HEK293 (cell line): ENCODE results near the gene KCNIP4.

Source experiments
- ZNF211 ChIP-seq: fragments of 450-650 bp; formaldehyde crosslinking; IDR thresholded peaks from 2 replicates; pipeline ENCODE4 v1.5.1; 2016; ENCODE audit warnings: low read depth, missing biosample characterization, missing genetic modification characterization
- ZNF324 ChIP-seq: fragments of 450-650 bp; formaldehyde crosslinking; IDR thresholded peaks from 2 replicates; pipeline ENCODE4 v1.5.1; 2016; ENCODE audit warnings: missing biosample characterization, missing genetic modification characterization
- ZNF37A ChIP-seq: fragments of 450-650 bp; IDR thresholded peaks from 2 replicates; pipeline ENCODE4 v1.5.1; 2018; ENCODE audit warnings: missing biosample characterization, missing genetic modification characterization
- ZNF48 ChIP-seq: fragments of 450-650 bp; formaldehyde crosslinking; IDR thresholded peaks from 2 replicates; pipeline ENCODE4 v1.5.1; 2016; ENCODE audit warnings: missing biosample characterization, missing genetic modification characterization
- ZNF510 ChIP-seq: fragments of 450-650 bp; formaldehyde crosslinking; IDR thresholded peaks from 2 replicates; pipeline ENCODE4 v1.5.1; 2018; ENCODE audit warnings: mild to moderate bottlenecking, missing genetic modification characterization, missing biosample characterization; ENCODE audit not compliant: insufficient replicate concordance
- ZNF558 ChIP-seq: fragments of 450-650 bp; formaldehyde crosslinking; IDR thresholded peaks from 2 replicates; pipeline ENCODE4 v1.5.1; 2016; ENCODE audit warnings: missing biosample characterization, missing genetic modification characterization
- ZNF561 ChIP-seq: fragments of 450-650 bp; IDR thresholded peaks from 2 replicates; pipeline ENCODE4 v1.5.1; 2018; ENCODE audit warnings: missing biosample characterization, missing genetic modification characterization, borderline replicate concordance
- TF ChIP-seq, protein P1 (sequence below): fragments of 450-650 bp; formaldehyde crosslinking; IDR thresholded peaks from 2 replicates; pipeline ENCODE4 v1.5.1; 2016; ENCODE audit warnings: missing biosample characterization, missing genetic modification characterization
- TF ChIP-seq, protein P2 (sequence below): fragments of 450-650 bp; formaldehyde crosslinking; IDR thresholded peaks from 2 replicates; pipeline ENCODE4 v1.5.1; 2017; ENCODE audit warnings: missing biosample characterization, missing genetic modification characterization
- TF ChIP-seq, protein P3 (sequence below): fragments of 450-650 bp; formaldehyde crosslinking; IDR thresholded peaks from 2 replicates; pipeline ENCODE4 v1.5.1; 2016; ENCODE audit warnings: missing biosample characterization, missing genetic modification characterization

KCNIP4 gene

DNA sequence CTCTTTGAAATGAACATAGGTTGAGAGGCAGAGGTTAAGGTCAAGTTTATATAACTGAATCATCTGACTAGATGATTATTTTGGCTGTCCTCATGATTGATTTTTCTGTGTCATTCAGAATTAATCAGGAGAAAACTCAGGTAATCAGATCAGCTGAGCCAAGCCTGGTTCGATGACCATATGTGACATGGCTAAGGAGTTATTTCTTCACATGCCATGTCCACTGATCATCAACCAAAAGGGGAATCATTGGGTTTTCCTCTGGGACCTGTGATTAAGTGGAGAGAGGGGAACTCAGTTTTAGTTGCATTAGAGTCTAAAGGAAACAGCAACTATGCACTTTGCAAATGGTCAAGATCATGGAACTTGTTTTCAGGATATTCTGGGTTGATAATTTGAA lies 1268.6 kb downstream of the KCNIP4 start (continued):
- no peak for TF ChIP-seq ZNF510 (tag by site-specific recombination)
- no peak for TF ChIP-seq ZNF211 (tag by site-specific recombination)
- TF ChIP-seq ZNF324 (tag by site-specific recombination): no peak
- no peak for TF ChIP-seq ZNF37A
- TF ChIP-seq ZNF561 (tag by site-specific recombination): no peak
- TF ChIP-seq, protein P1, sequence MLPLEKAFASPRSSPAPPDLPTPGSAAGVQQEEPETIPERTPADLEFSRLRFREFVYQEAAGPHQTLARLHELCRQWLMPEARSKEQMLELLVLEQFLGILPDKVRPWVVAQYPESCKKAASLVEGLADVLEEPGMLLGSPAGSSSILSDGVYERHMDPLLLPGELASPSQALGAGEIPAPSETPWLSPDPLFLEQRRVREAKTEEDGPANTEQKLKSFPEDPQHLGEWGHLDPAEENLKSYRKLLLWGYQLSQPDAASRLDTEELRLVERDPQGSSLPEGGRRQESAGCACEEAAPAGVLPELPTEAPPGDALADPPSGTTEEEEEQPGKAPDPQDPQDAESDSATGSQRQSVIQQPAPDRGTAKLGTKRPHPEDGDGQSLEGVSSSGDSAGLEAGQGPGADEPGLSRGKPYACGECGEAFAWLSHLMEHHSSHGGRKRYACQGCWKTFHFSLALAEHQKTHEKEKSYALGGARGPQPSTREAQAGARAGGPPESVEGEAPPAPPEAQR: no peak
- no peak for TF ChIP-seq ZNF48 (tag by site-specific recombination)
- TF ChIP-seq, protein P2, sequence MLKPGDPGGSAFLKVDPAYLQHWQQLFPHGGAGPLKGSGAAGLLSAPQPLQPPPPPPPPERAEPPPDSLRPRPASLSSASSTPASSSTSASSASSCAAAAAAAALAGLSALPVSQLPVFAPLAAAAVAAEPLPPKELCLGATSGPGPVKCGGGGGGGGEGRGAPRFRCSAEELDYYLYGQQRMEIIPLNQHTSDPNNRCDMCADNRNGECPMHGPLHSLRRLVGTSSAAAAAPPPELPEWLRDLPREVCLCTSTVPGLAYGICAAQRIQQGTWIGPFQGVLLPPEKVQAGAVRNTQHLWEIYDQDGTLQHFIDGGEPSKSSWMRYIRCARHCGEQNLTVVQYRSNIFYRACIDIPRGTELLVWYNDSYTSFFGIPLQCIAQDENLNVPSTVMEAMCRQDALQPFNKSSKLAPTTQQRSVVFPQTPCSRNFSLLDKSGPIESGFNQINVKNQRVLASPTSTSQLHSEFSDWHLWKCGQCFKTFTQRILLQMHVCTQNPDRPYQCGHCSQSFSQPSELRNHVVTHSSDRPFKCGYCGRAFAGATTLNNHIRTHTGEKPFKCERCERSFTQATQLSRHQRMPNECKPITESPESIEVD (tag by site-specific recombination): no peak
- TF ChIP-seq, protein P3, sequence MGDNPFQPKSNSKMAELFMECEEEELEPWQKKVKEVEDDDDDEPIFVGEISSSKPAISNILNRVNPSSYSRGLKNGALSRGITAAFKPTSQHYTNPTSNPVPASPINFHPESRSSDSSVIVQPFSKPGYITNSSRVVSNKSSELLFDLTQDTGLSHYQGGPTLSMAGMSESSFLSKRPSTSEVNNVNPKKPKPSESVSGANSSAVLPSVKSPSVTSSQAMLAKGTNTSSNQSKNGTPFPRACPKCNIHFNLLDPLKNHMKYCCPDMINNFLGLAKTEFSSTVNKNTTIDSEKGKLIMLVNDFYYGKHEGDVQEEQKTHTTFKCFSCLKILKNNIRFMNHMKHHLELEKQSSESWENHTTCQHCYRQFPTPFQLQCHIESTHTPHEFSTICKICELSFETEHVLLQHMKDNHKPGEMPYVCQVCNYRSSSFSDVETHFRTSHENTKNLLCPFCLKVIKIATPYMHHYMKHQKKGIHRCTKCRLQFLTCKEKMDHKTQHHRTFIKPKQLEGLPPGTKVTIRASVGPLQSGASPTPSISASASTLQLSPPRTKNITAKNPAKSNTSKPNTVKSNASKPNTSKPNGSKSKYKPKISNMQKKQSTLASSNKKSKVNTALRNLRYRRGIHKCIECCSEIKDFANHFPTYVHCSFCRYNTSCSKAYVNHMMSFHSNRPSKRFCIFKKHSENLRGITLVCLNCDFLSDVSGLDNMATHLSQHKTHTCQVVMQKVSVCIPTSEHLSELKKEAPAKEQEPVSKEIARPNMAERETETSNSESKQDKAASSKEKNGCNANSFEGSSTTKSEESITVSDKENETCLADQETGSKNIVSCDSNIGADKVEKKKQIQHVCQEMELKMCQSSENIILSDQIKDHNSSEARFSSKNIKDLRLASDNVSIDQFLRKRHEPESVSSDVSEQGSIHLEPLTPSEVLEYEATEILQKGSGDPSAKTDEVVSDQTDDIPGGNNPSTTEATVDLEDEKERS (tag by site-specific recombination): no peak
- TF ChIP-seq ZNF558: no peak
